T-cell (primary cell): ENCODE measurements around the gene RAET1G. TPM values are rescaled to one million over a fixed set of nuclear protein-coding genes. Genes with fewer than 3 reads are reported as not detected.
"Not testable (repeated sequence)": the region's sequence is repeated elsewhere in the genome, so short reads cannot be mapped to it uniquely, and the experiment has no call there.

Experiments used
- ATAC-seq, 4 experiments: fragments of 200-7000 bp in 3 of 4; fragments of 150-1000 bp in 1 of 4; cut with Tn5 transposase; replicated peaks in 1 of 4; 1 replicate in 3 of 4; 2 replicates in 1 of 4; pipeline ENCODE4 v1.10.0; 2021; ENCODE audit warnings: moderate library complexity in 3 of 4, mild to moderate bottlenecking in 2 of 4, moderate number of reproducible peaks in 1 of 4
- CTCF ChIA-PET, 2 donors: fragments of 300-600 bp; sonication (Branson Sonifier 250); formaldehyde crosslinking; loops; one replicate each; lab custom pipeline; 2022; ENCODE audit warnings: antibody characterized with exemption in 2 of 2; lab: Charles Lee
- POLR2A ChIA-PET, 2 donors: fragments of 300-600 bp; sonication (Branson Sonifier 250); formaldehyde crosslinking; loops; one replicate each; lab custom pipeline; 2022; ENCODE audit warnings: antibody characterized with exemption in 2 of 2; lab: Charles Lee
- DNase-seq, 35 experiments: peaks; one replicate each; pipeline versions ENCODE4 v3.0.0 to v3.0.0-alpha.2; 2013 to 2023
- H3K27ac ChIP-seq: one replicate; pipeline ENCODE4 v1.5.1; 2013; ENCODE audit warnings: low read length
- H3K27me3 ChIP-seq, 2 experiments: replicated peaks in 1 of 2; 1 replicate in 1 of 2; 2 replicates in 1 of 2; pipeline versions ENCODE4 v1.6.1 to v1.7.0; 2013; ENCODE audit warnings: low read length in 1 of 2, mixed read lengths in 1 of 2; ENCODE audit not compliant: control insufficient read depth in 2 of 2, insufficient read depth in 2 of 2; ENCODE audit errors: extremely low read depth in 1 of 2
- H3K36me3 ChIP-seq, 2 donors: 1 replicate in 1 of 2; 2 replicates in 1 of 2; pipeline versions ENCODE4 v1.6.1 to v1.7.0; 2013; ENCODE audit warnings: low read length in 1 of 2; ENCODE audit not compliant: control insufficient read depth in 2 of 2, insufficient read depth in 1 of 2; ENCODE audit errors: extremely low read depth in 1 of 2
- H3K4me1 ChIP-seq, 2 experiments: 1 replicate in 1 of 2; 2 replicates in 1 of 2; pipeline versions ENCODE4 v1.6.1 to v1.7.0; 2013; ENCODE audit warnings: low read length in 2 of 2, mixed read lengths in 1 of 2; ENCODE audit not compliant: insufficient read depth in 2 of 2, control insufficient read depth in 1 of 2; ENCODE audit errors: extremely low read depth in 1 of 2
- H3K4me3 ChIP-seq, 2 donors: 1 replicate in 1 of 2; 2 replicates in 1 of 2; pipeline versions ENCODE4 v1.5.1 to v1.7.0; 2013; ENCODE audit warnings: mild to moderate bottlenecking in 2 of 2, low read length in 1 of 2, moderate library complexity in 1 of 2; ENCODE audit not compliant: control insufficient read depth in 1 of 2; ENCODE audit errors: extremely low read depth in 1 of 2
- H3K9me3 ChIP-seq: 2 replicates; pipeline ENCODE4 v1.7.0; 2013
- H3K27ac Mint-ChIP-seq, 2 donors: one replicate each; pipeline ENCODE4 v1.8.0; 2020 to 2021; ENCODE audit warnings: mild to moderate bottlenecking in 2 of 2, mixed read lengths in 2 of 2
- H3K27me3 Mint-ChIP-seq, 2 donors: one replicate each; pipeline ENCODE4 v1.8.0; 2021 to 2022; ENCODE audit warnings: mixed read lengths in 2 of 2
- H3K36me3 Mint-ChIP-seq: one replicate; pipeline ENCODE4 v1.8.0; 2021; ENCODE audit warnings: mixed read lengths
- H3K4me1 Mint-ChIP-seq, 3 donors: one replicate each; pipeline ENCODE4 v1.8.0; 2020 to 2022; ENCODE audit warnings: mixed read lengths in 3 of 3, mild to moderate bottlenecking in 1 of 3
- H3K4me3 Mint-ChIP-seq, 3 donors: one replicate each; pipeline ENCODE4 v1.8.0; 2020 to 2022; ENCODE audit warnings: mild to moderate bottlenecking in 3 of 3, mixed read lengths in 3 of 3, moderate library complexity in 3 of 3
- H3K9me3 Mint-ChIP-seq, 3 donors: one replicate each; pipeline ENCODE4 v1.8.0; 2020 to 2022; ENCODE audit warnings: mixed read lengths in 3 of 3
- WGBS: methylation state at CpG from one replicate; pipeline ENCODE4 v1.1.5; 2013; ENCODE audit warnings: missing lambda C conversion rate; ENCODE audit not compliant: insufficient coverage; 5-methylcytosine and 5-hydroxymethylcytosine counted together
- total RNA-seq, 35 experiments: library from RNA in 6 of 35; stranded (reverse) in 6 of 35; fragments of 120-200 nt in 1 of 35; gene quantifications; one replicate each; pipeline versions ENCODE4 v1.2.1 to v1.2.4 and lab custom pipeline; 2013 to 2026

The RAET1G gene
- total RNA-seq, 5 donors from 2014 or later (not counting 1 experiment from before 2014, with no cell fraction given), result not detected

DNA sequence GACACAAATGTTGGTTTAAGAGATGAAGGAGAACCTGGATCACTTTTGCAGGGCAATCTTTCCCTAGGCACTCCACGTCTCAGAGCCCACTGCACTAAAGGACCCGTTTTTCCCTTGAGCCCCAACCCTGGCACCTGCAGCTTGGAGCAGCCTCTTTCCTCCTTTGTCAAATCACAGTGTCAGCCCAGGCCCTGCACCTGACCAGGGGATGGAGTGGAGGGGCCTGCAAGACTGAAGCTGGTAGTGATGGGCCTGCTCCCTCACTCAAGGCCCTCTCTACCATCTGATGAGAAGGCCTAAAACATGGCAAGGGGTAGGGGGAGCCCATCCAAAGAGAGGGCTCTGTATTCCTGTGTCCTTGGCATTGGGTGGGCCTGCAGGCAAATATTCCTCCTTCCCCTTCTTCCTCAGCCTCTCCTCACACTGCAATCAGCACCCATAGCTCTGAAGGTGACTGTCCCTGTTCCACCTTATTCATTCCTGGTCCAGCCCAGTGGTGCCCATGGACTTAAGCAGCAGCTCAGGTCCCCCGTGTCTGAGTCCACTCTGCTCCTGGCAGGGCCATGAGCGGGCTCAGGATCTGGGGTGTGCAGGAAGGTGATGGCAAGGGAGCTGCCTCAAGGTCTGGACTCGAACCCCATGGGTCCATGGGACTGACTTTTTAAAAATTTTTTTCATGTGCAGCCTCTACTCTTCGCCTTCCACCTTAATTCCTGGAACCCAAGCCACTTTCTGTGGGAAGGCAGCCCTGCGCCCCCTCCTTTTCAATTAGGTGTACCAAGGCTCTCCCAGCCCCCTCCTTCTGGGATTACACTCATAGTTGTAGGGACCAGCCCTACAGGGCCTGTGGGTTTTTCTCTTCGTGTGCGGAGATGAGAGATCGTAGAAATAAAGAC is 6.7 kb downstream of the RAET1G start:
- peaks cover 18 to 25% of the 10 kb centered on the region in 2 donors for H3K27me3 Mint-ChIP-seq
- 75% methylated on average over 8 of the region's 10 CpGs for WGBS

DNA sequence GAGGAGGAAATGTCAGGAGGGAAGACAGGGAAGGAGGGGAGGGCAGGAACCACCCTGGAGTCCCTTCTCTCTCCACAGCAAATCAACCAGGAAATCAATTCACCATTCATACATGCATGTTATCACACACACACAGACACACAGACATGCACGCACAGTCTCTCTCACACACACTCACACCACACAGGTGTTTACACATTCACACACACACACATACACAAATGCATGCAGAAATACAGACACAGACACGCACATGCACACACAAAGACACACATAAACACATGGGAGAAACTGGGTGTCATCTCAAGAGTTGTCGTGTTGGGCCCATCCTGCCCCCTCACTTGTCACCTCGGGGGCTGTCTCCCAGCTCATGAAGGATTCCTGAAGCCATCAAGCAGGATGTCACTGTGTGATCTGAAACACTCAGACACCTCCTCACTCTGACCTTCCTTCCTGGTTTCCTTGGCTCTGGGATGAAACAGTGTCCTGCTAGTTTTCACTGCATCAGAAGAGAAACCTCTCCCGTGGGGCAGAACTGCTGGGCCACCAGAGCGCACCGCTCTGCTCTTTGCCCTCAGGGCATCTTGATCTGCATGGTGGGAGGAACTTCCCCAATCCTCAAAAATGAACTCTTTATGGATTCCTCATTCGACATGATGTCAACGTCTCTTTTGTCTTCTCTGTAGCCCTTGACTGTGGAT is 9.2 kb downstream of the RAET1G start:
- Mint-ChIP-seq H3K4me1 (no peaks in the 10 kb centered on the region), H3K9me3 (peaks cover 0 to 4% (median 3%) of the 10 kb centered on the region in 3 donors), H3K27ac (no peak overlapping the region), H3K27me3 (peaks cover 12 to 16% of the 10 kb centered on the region in 2 donors), H3K36me3 (no peaks in the 10 kb centered on the region), H3K4me3 (no peak overlapping the region)
- Histone ChIP-seq H3K27ac (no peak overlapping the region), H3K27me3 (peaks cover 0 to 38% of the 10 kb centered on the region in 2 experiments), H3K9me3 (no peaks in the 10 kb centered on the region), H3K4me1 (no peaks in the 10 kb centered on the region), H3K36me3 (no peaks in the 10 kb centered on the region), H3K4me3 (no peak overlapping the region)
- WGBS, result 69% methylated on average over 7 of the region's 9 CpGs
- ATAC-seq (no peak), DNase-seq (no peak)
- ChIA-PET CTCF (no interaction called here), POLR2A (no interaction called here)

More for the DNA sequence above, 6.7 kb downstream of the RAET1G start:
- Mint-ChIP-seq H3K36me3 (no peaks in the 10 kb centered on the region), H3K9me3 (no peaks in the 10 kb centered on the region), H3K27ac (no peak overlapping the region), H3K4me3 (no peak overlapping the region), H3K4me1 (no peaks in the 10 kb centered on the region)
- ChIA-PET CTCF (interaction anchor here in 1 of 2 donors (0.6 kb wide), 1 partner anchor 544 kb away, joined by 8 read pairs; no protein-coding TSS in a partner anchor), POLR2A (no interaction called here)
- no peaks in the 10 kb centered on the region for H3K36me3 ChIP-seq
- no peaks in the 10 kb centered on the region for H3K4me1 ChIP-seq
- H3K4me3 ChIP-seq, result no peak overlapping the region
- no peak for ATAC-seq
- no peaks in the 10 kb centered on the region for H3K9me3 ChIP-seq
- no peak for DNase-seq
- no peak overlapping the region for H3K27ac ChIP-seq
- peaks cover 3 to 31% of the 10 kb centered on the region in 2 experiments for H3K27me3 ChIP-seq

DNA sequence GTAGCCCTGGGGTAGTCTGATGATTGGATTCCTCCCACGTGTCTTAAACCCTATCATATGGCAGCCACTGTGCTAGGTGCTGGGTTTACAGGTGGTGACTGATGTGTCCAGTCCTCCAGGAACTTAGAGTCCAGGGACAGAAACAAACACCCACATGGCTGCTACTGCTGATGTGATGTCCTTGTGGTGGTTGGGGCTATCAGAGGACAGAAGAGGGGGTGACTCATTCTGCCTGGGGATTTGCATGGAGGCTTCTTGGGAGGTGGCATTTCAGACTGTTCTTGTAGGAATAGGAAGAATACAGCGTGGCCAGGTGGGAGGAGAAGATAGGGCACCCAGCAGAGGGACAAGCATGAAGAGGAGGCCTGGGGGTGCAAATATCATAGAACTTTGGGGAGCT is 9.8 kb downstream of the RAET1G start:
- Histone ChIP-seq H3K4me3 (no peak overlapping the region), H3K9me3 (no peaks in the 10 kb centered on the region), H3K27ac (no peak overlapping the region), H3K36me3 (no peaks in the 10 kb centered on the region), H3K27me3 (peaks cover 0 to 32% of the 10 kb centered on the region in 2 experiments), H3K4me1 (no peaks in the 10 kb centered on the region)
- Mint-ChIP-seq H3K27me3 (peaks cover 8 to 13% of the 10 kb centered on the region in 2 donors), H3K36me3 (peaks cover 1% of the 10 kb centered on the region), H3K4me3 (no peak overlapping the region), H3K27ac (no peak overlapping the region), H3K9me3 (peaks cover 2 to 6% (median 6%) of the 10 kb centered on the region in 3 donors), H3K4me1 (no peaks in the 10 kb centered on the region)
- ATAC-seq (no peak), DNase-seq (no peak)
- ChIA-PET POLR2A (no interaction called here), CTCF (no interaction called here)
- WGBS, result 67% methylated on average over 1 of the region's 2 CpGs

DNA sequence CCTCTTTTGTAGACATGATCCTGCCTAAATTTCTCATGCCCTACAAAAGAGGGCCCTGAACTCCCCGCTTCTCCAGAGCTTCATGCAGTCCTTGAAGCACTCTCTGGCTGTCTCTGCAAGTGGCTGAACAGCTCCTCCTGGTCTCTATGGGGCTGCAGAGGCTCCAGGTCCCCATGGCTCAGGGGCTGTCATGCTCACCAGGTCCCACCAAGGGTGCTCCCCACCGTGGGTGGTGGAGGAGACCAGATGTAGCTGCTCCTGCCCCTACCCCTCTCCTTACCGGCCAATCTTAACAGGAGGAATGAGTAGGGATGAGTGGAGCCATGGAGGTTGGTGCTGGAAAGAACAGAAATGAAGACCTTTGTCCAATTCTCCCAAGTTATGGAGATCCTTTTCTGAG is 10.2 kb downstream of the RAET1G start:
- H3K4me1 Mint-ChIP-seq, ATAC-seq, H3K27me3 Mint-ChIP-seq, H3K27ac ChIP-seq, POLR2A ChIA-PET, H3K4me3 Mint-ChIP-seq, DNase-seq, H3K4me3 ChIP-seq, CTCF ChIA-PET, H3K4me1 ChIP-seq, H3K9me3 ChIP-seq, H3K36me3 ChIP-seq, H3K36me3 Mint-ChIP-seq, H3K27ac Mint-ChIP-seq: not testable (repeated sequence)
- H3K9me3 Mint-ChIP-seq, result peaks cover 4 to 10% (median 9%) of the 10 kb centered on the region in 3 donors
- peaks cover 0 to 31% of the 10 kb centered on the region in 2 experiments for H3K27me3 ChIP-seq
- no CpG with 5 or more reads among the region's 3 CpGs for WGBS

DNA sequence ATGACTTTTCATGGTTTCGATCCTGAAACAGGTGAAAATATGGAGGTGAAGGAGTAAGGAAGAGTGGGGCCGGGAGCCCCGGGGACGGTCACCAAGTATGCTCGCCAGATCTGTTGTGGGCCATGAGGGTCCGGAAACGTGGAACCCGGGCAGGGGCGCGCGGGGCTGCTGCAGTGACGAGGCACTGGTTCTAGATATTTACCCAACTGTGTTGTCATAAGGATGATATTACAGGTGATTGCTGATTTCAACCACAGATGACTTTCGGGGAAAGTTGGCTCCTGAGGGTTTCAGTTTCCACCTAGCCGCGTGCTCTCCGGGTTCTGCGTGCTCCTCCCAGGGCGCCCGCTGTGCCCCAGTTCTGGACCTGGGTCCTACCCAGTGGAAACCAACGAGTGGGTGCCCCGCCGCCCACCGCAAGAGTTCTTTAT is 12.2 kb downstream of the RAET1G start:
- Histone ChIP-seq H3K4me3 (no peak overlapping the region), H3K27ac (no peak overlapping the region), H3K9me3 (no peaks in the 10 kb centered on the region), H3K27me3 (peaks cover 0 to 30% of the 10 kb centered on the region in 2 experiments), H3K36me3 (no peaks in the 10 kb centered on the region), H3K4me1 (no peaks in the 10 kb centered on the region)
- Mint-ChIP-seq H3K4me1 (no peaks in the 10 kb centered on the region), H3K27ac (no peak overlapping the region), H3K9me3 (peaks cover 4 to 10% (median 9%) of the 10 kb centered on the region in 3 donors), H3K27me3 (peaks cover 8 to 10% of the 10 kb centered on the region in 2 donors), H3K4me3 (no peak overlapping the region), H3K36me3 (peaks cover 4% of the 10 kb centered on the region)
- CTCF ChIA-PET, result no interaction called here
- WGBS, result 79% methylated on average over 13 of the region's 23 CpGs
- DNase-seq (no peak), ATAC-seq (no peak)
- POLR2A ChIA-PET, result no interaction called here

DNA sequence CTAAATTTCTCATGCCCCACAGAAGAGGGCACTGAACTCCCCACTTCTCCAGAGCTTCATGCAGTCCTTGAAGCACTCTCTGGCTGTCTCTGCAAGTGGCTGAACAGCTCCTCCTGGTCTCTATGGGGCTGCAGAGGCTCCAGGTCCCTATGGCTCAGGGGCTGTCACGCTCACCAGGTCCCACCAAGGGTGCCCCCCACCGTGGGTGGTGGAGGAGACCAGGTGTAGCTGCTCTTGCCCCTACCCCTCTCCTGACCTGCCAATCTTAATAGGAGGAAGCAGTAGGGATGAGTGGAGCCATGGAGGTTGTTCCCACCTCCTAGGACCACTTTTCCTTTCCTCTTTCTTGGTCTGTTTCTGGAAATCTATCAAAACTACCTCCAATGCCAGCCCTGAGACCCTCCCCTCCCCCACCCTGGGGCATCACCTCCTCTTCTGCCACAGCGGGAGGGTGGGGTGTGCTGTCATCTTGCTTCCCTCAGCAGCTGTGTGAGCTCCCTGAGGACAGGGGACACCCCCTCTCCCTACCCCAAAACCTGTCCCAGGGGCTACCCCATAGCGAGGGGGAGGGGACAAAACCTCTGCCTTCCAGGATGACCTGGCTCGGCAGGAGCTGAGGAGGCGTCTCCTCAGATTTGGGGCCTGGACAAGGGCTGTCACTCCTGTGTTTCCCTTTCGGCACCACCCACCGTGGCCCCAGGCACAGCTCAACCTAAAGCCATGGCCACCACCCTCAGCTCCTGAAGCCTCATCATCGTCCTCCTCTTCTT is 13.0 kb downstream of the RAET1G start:
- Histone ChIP-seq H3K36me3 (no peaks in the 10 kb centered on the region), H3K4me1 (no peaks in the 10 kb centered on the region), H3K4me3 (no peak overlapping the region), H3K27ac (no peak overlapping the region), H3K9me3 (no peaks in the 10 kb centered on the region), H3K27me3 (peaks cover 0 to 37% of the 10 kb centered on the region in 2 experiments)
- no peaks in the 10 kb centered on the region for H3K4me1 Mint-ChIP-seq
- no peak overlapping the region for H3K27ac Mint-ChIP-seq
- ChIA-PET POLR2A (no interaction called here), CTCF (no interaction called here)
- peaks cover 4 to 10% (median 9%) of the 10 kb centered on the region in 3 donors for H3K9me3 Mint-ChIP-seq
- no peak overlapping the region for H3K4me3 Mint-ChIP-seq
- H3K27me3 Mint-ChIP-seq, result peaks cover 8 to 14% of the 10 kb centered on the region in 2 donors
- H3K36me3 Mint-ChIP-seq, result peaks cover 4% of the 10 kb centered on the region
- DNase-seq, result no peak
- 97% methylated on average over 3 of the region's 9 CpGs for WGBS
- no peak for ATAC-seq
